Measurements from ENCODE around the gene KCNQ5.

DNA sequence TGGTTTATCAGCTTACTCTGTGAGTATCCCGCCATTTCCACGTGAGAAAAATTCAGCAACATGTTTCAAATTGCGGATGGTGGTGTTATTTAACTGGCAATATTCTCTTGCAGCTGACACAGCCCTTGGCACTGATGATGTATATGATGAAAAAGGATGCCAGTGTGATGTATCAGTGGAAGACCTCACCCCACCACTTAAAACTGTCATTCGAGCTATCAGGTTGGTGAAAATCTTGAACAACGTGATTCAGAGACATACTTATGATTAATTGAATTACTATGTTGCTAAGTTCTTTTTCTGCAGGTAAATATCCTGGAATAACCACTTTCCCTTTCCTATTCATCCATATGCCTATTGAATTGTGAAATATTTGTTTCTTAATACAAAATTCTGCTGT is 547.8 kb downstream of the KCNQ5 start:
- TF ChIP-seq, protein P1, sequence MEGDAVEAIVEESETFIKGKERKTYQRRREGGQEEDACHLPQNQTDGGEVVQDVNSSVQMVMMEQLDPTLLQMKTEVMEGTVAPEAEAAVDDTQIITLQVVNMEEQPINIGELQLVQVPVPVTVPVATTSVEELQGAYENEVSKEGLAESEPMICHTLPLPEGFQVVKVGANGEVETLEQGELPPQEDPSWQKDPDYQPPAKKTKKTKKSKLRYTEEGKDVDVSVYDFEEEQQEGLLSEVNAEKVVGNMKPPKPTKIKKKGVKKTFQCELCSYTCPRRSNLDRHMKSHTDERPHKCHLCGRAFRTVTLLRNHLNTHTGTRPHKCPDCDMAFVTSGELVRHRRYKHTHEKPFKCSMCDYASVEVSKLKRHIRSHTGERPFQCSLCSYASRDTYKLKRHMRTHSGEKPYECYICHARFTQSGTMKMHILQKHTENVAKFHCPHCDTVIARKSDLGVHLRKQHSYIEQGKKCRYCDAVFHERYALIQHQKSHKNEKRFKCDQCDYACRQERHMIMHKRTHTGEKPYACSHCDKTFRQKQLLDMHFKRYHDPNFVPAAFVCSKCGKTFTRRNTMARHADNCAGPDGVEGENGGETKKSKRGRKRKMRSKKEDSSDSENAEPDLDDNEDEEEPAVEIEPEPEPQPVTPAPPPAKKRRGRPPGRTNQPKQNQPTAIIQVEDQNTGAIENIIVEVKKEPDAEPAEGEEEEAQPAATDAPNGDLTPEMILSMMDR (IDR thresholded peaks at IDR 0.05), result no peak
- no peak for TF ChIP-seq ELF4 (CRISPR knock-in tag; IDR thresholded peaks at IDR 0.05; ENCODE audit: low read depth)
- TF ChIP-seq ZNF232 (CRISPR knock-in tag; IDR thresholded peaks at IDR 0.05), result no peak
- TF ChIP-seq, protein P2, sequence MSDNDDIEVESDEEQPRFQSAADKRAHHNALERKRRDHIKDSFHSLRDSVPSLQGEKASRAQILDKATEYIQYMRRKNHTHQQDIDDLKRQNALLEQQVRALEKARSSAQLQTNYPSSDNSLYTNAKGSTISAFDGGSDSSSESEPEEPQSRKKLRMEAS (CRISPR knock-in tag; IDR thresholded peaks at IDR 0.05), result no peak
- TF ChIP-seq NFATC4 (CRISPR knock-in tag; IDR thresholded peaks at IDR 0.05), result no peak
- TF ChIP-seq ATF1 (CRISPR knock-in tag; IDR thresholded peaks at IDR 0.05), result no peak
- TF ChIP-seq, protein P3, sequence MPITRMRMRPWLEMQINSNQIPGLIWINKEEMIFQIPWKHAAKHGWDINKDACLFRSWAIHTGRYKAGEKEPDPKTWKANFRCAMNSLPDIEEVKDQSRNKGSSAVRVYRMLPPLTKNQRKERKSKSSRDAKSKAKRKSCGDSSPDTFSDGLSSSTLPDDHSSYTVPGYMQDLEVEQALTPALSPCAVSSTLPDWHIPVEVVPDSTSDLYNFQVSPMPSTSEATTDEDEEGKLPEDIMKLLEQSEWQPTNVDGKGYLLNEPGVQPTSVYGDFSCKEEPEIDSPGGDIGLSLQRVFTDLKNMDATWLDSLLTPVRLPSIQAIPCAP (CRISPR knock-in tag; IDR thresholded peaks at IDR 0.05), result no peak
- no peak for TF ChIP-seq FOXP1 (CRISPR knock-in tag; IDR thresholded peaks at IDR 0.05; ENCODE audit: borderline replicate concordance)
- TF ChIP-seq NR3C1 (CRISPR knock-in tag; conservative IDR thresholded peaks at IDR 0.05; ENCODE audit: low read depth), result no peak
- no peak for TF ChIP-seq CREM (CRISPR knock-in tag; IDR thresholded peaks at IDR 0.05)

Data from WTC11 (cell line).